Smooth muscle cell (in vitro differentiated cells): Measurements from ENCODE around the gene HS1BP3. TPM values are rescaled to one million over a fixed set of nuclear protein-coding genes. Genes with fewer than 3 reads are reported as not detected.

Experiments used
- DNase-seq: peaks from one replicate; lab custom pipeline; 2025; ENCODE audit not compliant: unreplicated experiment; lab: John Stamatoyannopoulos, UW
- H2AFZ ChIP-seq: fragments of 200-600 bp; sonication (generic); 2 replicates; pipeline ENCODE4 v1.6.0; 2016; ENCODE audit warnings: antibody characterized with exemption, low read depth, mild to moderate bottlenecking
- H3F3A ChIP-seq: fragments of 200-600 bp; sonication (generic); 2 replicates; pipeline ENCODE4 v1.6.0; 2017; ENCODE audit warnings: antibody characterized with exemption, low read depth
- H3K27ac ChIP-seq: fragments of 200-600 bp; sonication (generic); 2 replicates; pipeline ENCODE4 v1.5.1; 2016; ENCODE audit warnings: low read depth, mild to moderate bottlenecking
- H3K27me3 ChIP-seq: fragments of 200-600 bp; sonication (generic); 2 replicates; pipeline ENCODE4 v1.6.1; 2016; ENCODE audit warnings: low read depth, mild to moderate bottlenecking
- H3K36me3 ChIP-seq: fragments of 200-600 bp; sonication (generic); 2 replicates; pipeline ENCODE4 v1.5.1; 2016; ENCODE audit warnings: low read depth
- H3K4me1 ChIP-seq: fragments of 200-600 bp; sonication (generic); 2 replicates; pipeline ENCODE4 v1.5.1; 2016; ENCODE audit warnings: low read depth
- H3K4me2 ChIP-seq: fragments of 200-600 bp; sonication (generic); 2 replicates; pipeline ENCODE4 v1.6.0; 2016; ENCODE audit warnings: mild to moderate bottlenecking
- H3K4me3 ChIP-seq: fragments of 200-600 bp; sonication (generic); 2 replicates; pipeline ENCODE4 v1.5.1; 2016; ENCODE audit warnings: mild to moderate bottlenecking
- H3K79me2 ChIP-seq: fragments of 200-600 bp; sonication (generic); 2 replicates; pipeline ENCODE4 v1.6.0; 2016; ENCODE audit warnings: low read depth, mild to moderate bottlenecking
- H3K9ac ChIP-seq: fragments of 200-600 bp; sonication (generic); 2 replicates; pipeline ENCODE4 v1.6.0; 2016; ENCODE audit warnings: low read depth
- H3K9me3 ChIP-seq: fragments of 200-600 bp; sonication (generic); replicated peaks from 2 replicates; pipeline ENCODE4 v1.5.1; 2016; ENCODE audit warnings: low read depth
- H4K20me1 ChIP-seq: fragments of 200-600 bp; sonication (generic); 2 replicates; pipeline ENCODE4 v1.6.0; 2016; ENCODE audit warnings: low read depth
- WGBS: methylation state at CpG from one replicate; pipeline ENCODE4 v1.1.7; 2016; ENCODE audit warnings: low lambda C conversion rate; 5-methylcytosine and 5-hydroxymethylcytosine counted together
- polyA plus RNA-seq: library from polyadenylated mRNA; unstranded; fragments of >200 nt; fragmentation: Nextera tagmentation; extraction: Ambion mirVana; gene quantifications from 2 replicates; pipeline ENCODE4 v1.2.1, GENCODE V29; 2016
- total RNA-seq: library from RNA; depleted of rRNA; stranded (reverse); fragments of >200 nt; gene quantifications from 2 replicates; pipeline ENCODE4 v1.2.3, GENCODE V29; 2014
- TF ChIP-seq, protein P1 (sequence below): fragments of 200-600 bp; sonication (generic); IDR thresholded peaks from 2 replicates; pipeline ENCODE4 v1.5.1; 2017; ENCODE audit warnings: borderline replicate concordance, mild to moderate bottlenecking, antibody characterized with exemption; ENCODE audit not compliant: insufficient read depth, poor library complexity, severe bottlenecking

Gene HS1BP3
- total and polyA plus RNA-seq, 2 experiments from 2014 or later = 9.3 to 20.4 TPM

DNA sequence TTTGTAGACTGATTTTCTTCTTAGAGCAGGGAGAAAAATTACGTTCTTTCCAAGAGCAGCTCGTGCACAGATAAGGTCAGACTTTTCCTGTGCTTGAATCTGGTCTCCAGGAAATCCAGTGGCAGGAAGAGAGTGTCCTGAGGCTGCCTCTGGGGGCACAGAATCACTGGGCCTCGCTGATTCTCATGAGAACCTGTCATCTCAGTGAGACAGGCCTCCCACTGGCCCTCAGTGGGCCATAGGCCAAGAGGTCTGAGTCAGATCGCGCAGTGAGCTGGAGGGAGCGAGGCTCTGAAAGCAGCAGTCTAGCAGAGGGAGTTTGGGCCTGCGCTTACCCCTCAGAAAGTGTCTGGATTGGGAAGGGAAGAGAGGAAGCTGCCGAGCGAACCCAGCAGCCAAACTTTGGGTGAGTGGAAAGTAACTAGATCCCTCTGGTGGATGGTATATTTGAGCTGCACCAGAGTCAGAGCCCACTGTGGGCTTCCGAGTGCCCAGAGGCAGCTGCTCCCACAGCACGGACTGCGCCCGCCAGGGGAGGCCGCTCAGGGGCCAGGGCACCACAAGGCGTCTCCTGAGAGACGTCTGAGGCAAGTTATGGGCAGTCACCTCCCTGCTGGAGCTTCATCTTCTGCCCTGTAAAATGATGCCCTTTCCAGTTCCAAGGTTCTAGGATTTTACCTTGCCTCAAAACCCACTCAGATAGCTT lies 24.2 kb upstream of the HS1BP3 start:
- Histone ChIP-seq H2AFZ (no peak overlapping the region), H3K9me3 (no peaks in the 10 kb centered on the region), H3K4me3 (no peak overlapping the region), H3K4me2 (no peak overlapping the region), H3K27ac (no peak overlapping the region), H3K79me2 (no peaks in the 10 kb centered on the region), H3K27me3 (peaks cover 41% of the 10 kb centered on the region), H3K9ac (no peak overlapping the region), H3K4me1 (peaks cover 5% of the 10 kb centered on the region), H3K36me3 (no peaks in the 10 kb centered on the region), H4K20me1 (no peaks in the 10 kb centered on the region), H3F3A (no peaks in the 10 kb centered on the region)
- WGBS = 58% methylated on average over 16 of the region's 16 CpGs
- DNase-seq = no peak
- TF ChIP-seq, protein P1, sequence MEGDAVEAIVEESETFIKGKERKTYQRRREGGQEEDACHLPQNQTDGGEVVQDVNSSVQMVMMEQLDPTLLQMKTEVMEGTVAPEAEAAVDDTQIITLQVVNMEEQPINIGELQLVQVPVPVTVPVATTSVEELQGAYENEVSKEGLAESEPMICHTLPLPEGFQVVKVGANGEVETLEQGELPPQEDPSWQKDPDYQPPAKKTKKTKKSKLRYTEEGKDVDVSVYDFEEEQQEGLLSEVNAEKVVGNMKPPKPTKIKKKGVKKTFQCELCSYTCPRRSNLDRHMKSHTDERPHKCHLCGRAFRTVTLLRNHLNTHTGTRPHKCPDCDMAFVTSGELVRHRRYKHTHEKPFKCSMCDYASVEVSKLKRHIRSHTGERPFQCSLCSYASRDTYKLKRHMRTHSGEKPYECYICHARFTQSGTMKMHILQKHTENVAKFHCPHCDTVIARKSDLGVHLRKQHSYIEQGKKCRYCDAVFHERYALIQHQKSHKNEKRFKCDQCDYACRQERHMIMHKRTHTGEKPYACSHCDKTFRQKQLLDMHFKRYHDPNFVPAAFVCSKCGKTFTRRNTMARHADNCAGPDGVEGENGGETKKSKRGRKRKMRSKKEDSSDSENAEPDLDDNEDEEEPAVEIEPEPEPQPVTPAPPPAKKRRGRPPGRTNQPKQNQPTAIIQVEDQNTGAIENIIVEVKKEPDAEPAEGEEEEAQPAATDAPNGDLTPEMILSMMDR = no peak

GRCh38 chr2:20674309-20674965 lies 23.5 kb upstream of the HS1BP3 start:
- Histone ChIP-seq H3F3A (no peaks in the 10 kb centered on the region), H3K79me2 (no peaks in the 10 kb centered on the region), H3K4me1 (peaks cover 9% of the 10 kb centered on the region), H3K27me3 (peaks cover 48% of the 10 kb centered on the region), H3K36me3 (no peaks in the 10 kb centered on the region), H2AFZ (no peak overlapping the region), H3K9ac (no peak overlapping the region), H3K27ac (no peak overlapping the region), H3K9me3 (no peaks in the 10 kb centered on the region), H3K4me2 (no peak overlapping the region), H4K20me1 (no peaks in the 10 kb centered on the region), H3K4me3 (no peak overlapping the region)
- no peak for DNase-seq
- WGBS = 79% methylated on average over 11 of the region's 11 CpGs
- TF ChIP-seq, protein P1 = no peak

- H3K79me2 ChIP-seq = no peaks in the 10 kb centered on the region
- H3K4me1 ChIP-seq = peaks cover 12% of the 10 kb centered on the region
- H3K4me2 ChIP-seq = no peak overlapping the region
- H3K4me3 ChIP-seq = no peak overlapping the region
- TF ChIP-seq, protein P1 = no peak
- DNase-seq = no peak
- H2AFZ ChIP-seq = no peak overlapping the region
- H4K20me1 ChIP-seq = no peaks in the 10 kb centered on the region
- H3F3A ChIP-seq = no peaks in the 10 kb centered on the region
- H3K9me3 ChIP-seq = no peaks in the 10 kb centered on the region
- H3K36me3 ChIP-seq = no peaks in the 10 kb centered on the region
- no peak overlapping the region for H3K27ac ChIP-seq
- H3K27me3 ChIP-seq = peaks cover 54% of the 10 kb centered on the region
- no peak overlapping the region for H3K9ac ChIP-seq
- WGBS = 69% methylated on average over 5 of the region's 5 CpGs
Observed at GRCh38 chr2:20673686-20674308, 22.9 kb upstream of the HS1BP3 start.
